Measurements from ENCODE around the gene FER. TPM values are rescaled to one million over a fixed set of nuclear protein-coding genes. Genes with fewer than 3 reads are reported as not detected.

Gene FER
- polyA plus RNA-seq, 1 donor (not counting 4 experiments of a cell fraction or from before 2014, with no cell fraction given) = 17.1 TPM

GRCh38 chr5:109041317-109041716 is 293.6 kb downstream of the FER start:
- FAIRE-seq (no peak), DNase-seq (ENCODE audit: low read depth, low spot score) (no peak)
- no peak overlapping the region for H3K4me2 ChIP-seq (ENCODE audit: control insufficient read depth, extremely low read depth, insufficient read depth, low read depth, low read length)
- H3K9me1 ChIP-seq (ENCODE audit: control insufficient read depth, extremely low read depth, insufficient read depth, low read length) = no peaks in the 10 kb centered on the region
- no peaks in the 10 kb centered on the region for H3K9me3 ChIP-seq (ENCODE audit: control insufficient read depth, low read depth, low read length)
- H3K9ac ChIP-seq (ENCODE audit: control insufficient read depth, extremely low read depth, insufficient read depth, low read length) = no peak overlapping the region
- no peaks in the 10 kb centered on the region for H3K4me1 ChIP-seq (ENCODE audit: control insufficient read depth, extremely low read depth, insufficient read depth, low read length)
- no peaks in the 10 kb centered on the region for H3K79me2 ChIP-seq (ENCODE audit: control insufficient read depth, insufficient read depth, low read length)
- H4K20me1 ChIP-seq (ENCODE audit: control insufficient read depth, extremely low read depth, insufficient read depth, low read length) = no peaks in the 10 kb centered on the region
- H3K27ac ChIP-seq (ENCODE audit: control insufficient read depth, insufficient read depth, low read length) = no peak overlapping the region
- TF ChIP-seq CTCF (optimal IDR thresholded peaks at IDR 0.05 in 1 of 3, IDR thresholded peaks at IDR 0.05 in 1 of 3, conservative IDR thresholded peaks at IDR 0.05 in 1 of 3; ENCODE audit: extremely low read depth in 1 of 3, insufficient read depth in 2 of 3, low read length in 3 of 3) (no peak), EZH2 (IDR thresholded peaks at IDR 0.05; ENCODE audit: low read length) (no peak)
- dilution Hi-C loops (cut with MboI; ENCODE audit: extremely low pct_ligation_motif_present, low sequenced_read_pairs) = no loop called here
- no peak overlapping the region for H2AFZ ChIP-seq (ENCODE audit: control insufficient read depth, low read length)
- no peaks in the 10 kb centered on the region for H3K27me3 ChIP-seq (ENCODE audit: control insufficient read depth, extremely low read depth, insufficient read depth, low read length)
- peaks cover 0 to 3% of the 10 kb centered on the region in 2 experiments for H3K36me3 ChIP-seq (ENCODE audit: control insufficient read depth in 2 of 2, extremely low read depth in 1 of 2, insufficient read depth in 2 of 2, low read length in 2 of 2)
- H3K4me3 ChIP-seq (ENCODE audit: control insufficient read depth in 2 of 3, extremely low read depth in 1 of 3, insufficient read depth in 2 of 3, low read depth in 1 of 3, low read length in 3 of 3) = no peak overlapping the region

GRCh38 chr5:109045710-109046109 is 298.0 kb downstream of the FER start:
- H2AFZ ChIP-seq (ENCODE audit: control insufficient read depth, low read length) = no peak overlapping the region
- H3K9ac ChIP-seq (ENCODE audit: control insufficient read depth, extremely low read depth, insufficient read depth, low read length) = no peak overlapping the region
- dilution Hi-C loops (cut with MboI; ENCODE audit: extremely low pct_ligation_motif_present, low sequenced_read_pairs) = no loop called here
- no peak for FAIRE-seq
- H3K36me3 ChIP-seq (ENCODE audit: control insufficient read depth in 2 of 2, extremely low read depth in 1 of 2, insufficient read depth in 2 of 2, low read length in 2 of 2) = peaks cover 1 to 3% of the 10 kb centered on the region in 2 experiments
- no peaks in the 10 kb centered on the region for H4K20me1 ChIP-seq (ENCODE audit: control insufficient read depth, extremely low read depth, insufficient read depth, low read length)
- H3K9me3 ChIP-seq (ENCODE audit: control insufficient read depth, low read depth, low read length) = no peaks in the 10 kb centered on the region
- H3K4me1 ChIP-seq (ENCODE audit: control insufficient read depth, extremely low read depth, insufficient read depth, low read length) = no peaks in the 10 kb centered on the region
- H3K27ac ChIP-seq (ENCODE audit: control insufficient read depth, insufficient read depth, low read length) = no peak overlapping the region
- no peak overlapping the region for H3K4me3 ChIP-seq (ENCODE audit: control insufficient read depth in 2 of 3, extremely low read depth in 1 of 3, insufficient read depth in 2 of 3, low read depth in 1 of 3, low read length in 3 of 3)
- H3K4me2 ChIP-seq (ENCODE audit: control insufficient read depth, extremely low read depth, insufficient read depth, low read depth, low read length) = no peak overlapping the region
- DNase-seq (ENCODE audit: low read depth, low spot score) = no peak
- H3K79me2 ChIP-seq (ENCODE audit: control insufficient read depth, insufficient read depth, low read length) = no peaks in the 10 kb centered on the region
- TF ChIP-seq CTCF (optimal IDR thresholded peaks at IDR 0.05 in 1 of 3, IDR thresholded peaks at IDR 0.05 in 1 of 3, conservative IDR thresholded peaks at IDR 0.05 in 1 of 3; ENCODE audit: extremely low read depth in 1 of 3, insufficient read depth in 2 of 3, low read length in 3 of 3) (no peak), EZH2 (IDR thresholded peaks at IDR 0.05; ENCODE audit: low read length) (no peak)
- H3K27me3 ChIP-seq (ENCODE audit: control insufficient read depth, extremely low read depth, insufficient read depth, low read length) = no peaks in the 10 kb centered on the region
- no peaks in the 10 kb centered on the region for H3K9me1 ChIP-seq (ENCODE audit: control insufficient read depth, extremely low read depth, insufficient read depth, low read length)

All from keratinocyte (primary cell).